Breast epithelium (tissue), 4 donors: Measurements from ENCODE around the gene TPPP3. TPM values are rescaled to one million over a fixed set of nuclear protein-coding genes. Genes with fewer than 3 reads are reported as not detected.
"Not testable (repeated sequence)": the region's sequence is repeated elsewhere in the genome, so short reads cannot be mapped to it uniquely, and the experiment has no call there.

Experiments
- DNase-seq, 2 donors: peaks; one replicate each; pipeline ENCODE4 v3.0.0-alpha.2; 2019; ENCODE audit warnings: low spot score in 2 of 2
- H3K27ac ChIP-seq, 2 donors: fragments of 200-600 bp; sonication (generic) in 1 of 2; one replicate each; pipeline ENCODE4 v1.5.1; 2016 to 2019; ENCODE audit warnings: mild to moderate bottlenecking in 1 of 2
- H3K27me3 ChIP-seq, 2 donors: fragments of 200-600 bp; sonication (generic) in 1 of 2; one replicate each; pipeline versions ENCODE4 v1.5.1 to v1.6.0; 2017 to 2019; ENCODE audit warnings: control low read depth in 1 of 2, mild to moderate bottlenecking in 1 of 2
- H3K36me3 ChIP-seq: fragments of 200-600 bp; one replicate; pipeline ENCODE4 v1.5.1; 2019
- H3K4me1 ChIP-seq, 2 donors: fragments of 200-600 bp; sonication (generic); one replicate each; pipeline ENCODE4 v1.5.1; 2016 to 2019; ENCODE audit warnings: control low read depth in 1 of 2
- H3K4me3 ChIP-seq, 3 donors: fragments of 200-600 bp; sonication (generic); 1 replicate in 2 of 3; 2 replicates in 1 of 3; pipeline ENCODE4 v1.5.1; 2016 to 2019; ENCODE audit warnings: mild to moderate bottlenecking in 3 of 3, moderate library complexity in 2 of 3
- H3K9me3 ChIP-seq, 2 donors: fragments of 200-600 bp; sonication (generic) in 1 of 2; one replicate each; pipeline ENCODE4 v1.5.1; 2016 to 2019; ENCODE audit warnings: control low read depth in 1 of 2
- CTCF ChIP-seq, 3 donors: fragments of 450-650 bp; IDR thresholded peaks; one replicate each; pipeline ENCODE4 v1.5.1; 2016 to 2017; ENCODE audit warnings: antibody characterized with exemption in 3 of 3, mild to moderate bottlenecking in 3 of 3, moderate library complexity in 3 of 3
- POLR2A ChIP-seq: fragments of 450-650 bp; IDR thresholded peaks from one replicate; pipeline ENCODE4 v1.6.1; 2016; ENCODE audit warnings: antibody characterized with exemption, mild to moderate bottlenecking, moderate library complexity
- POLR2AphosphoS5 ChIP-seq, 3 donors: sonication (generic); formaldehyde crosslinking; IDR thresholded peaks; one replicate each; pipeline ENCODE4 v1.6.1; 2017; ENCODE audit warnings: antibody characterized with exemption in 3 of 3
- intact Hi-C: fragments of 100-400 bp; cut with DNase I; formaldehyde crosslinking; loops from one replicate; pipeline ENCODE4 v1.15.1; 2023; ENCODE audit warnings: low total_unique reads
- total RNA-seq, 3 donors: library from RNA; depleted of rRNA; stranded (reverse); fragments of >200 nt; gene quantifications; one replicate each; pipeline ENCODE4 v1.1.0, GENCODE V29; 2016

The TPPP3 gene
- total RNA-seq, 3 donors from 2014 or later = 1.3 to 6.9 (median 3.6) TPM

- no peak for TF ChIP-seq CTCF (IDR thresholded peaks at IDR 0.05)
- no peak for TF ChIP-seq POLR2A
- TF ChIP-seq POLR2AphosphoS5 (IDR thresholded peaks at IDR 0.05) = no peak
- H3K36me3 ChIP-seq = no peaks in the 10 kb centered on the region
- H3K4me1 ChIP-seq = peaks cover 0 to 2% of the 10 kb centered on the region in 2 donors
- H3K4me3 ChIP-seq = no peak overlapping the region
- no peak for DNase-seq
- no peaks in the 10 kb centered on the region for H3K9me3 ChIP-seq
- intact Hi-C loops = no loop called here
- H3K27me3 ChIP-seq = no peaks in the 10 kb centered on the region
- no peak overlapping the region for H3K27ac ChIP-seq
These were observed 5.7 kb downstream of the TPPP3 start for GRCh38 chr16:67387479-67388079.

- Histone ChIP-seq H3K4me1 (no peaks in the 10 kb centered on the region), H3K27ac (no peak overlapping the region), H3K4me3 (no peak overlapping the region), H3K27me3 (no peaks in the 10 kb centered on the region), H3K36me3 (no peaks in the 10 kb centered on the region), H3K9me3 (no peaks in the 10 kb centered on the region)
- TF ChIP-seq POLR2A = no peak
- TF ChIP-seq POLR2AphosphoS5 (IDR thresholded peaks at IDR 0.05) = no peak
- no peak for TF ChIP-seq CTCF (IDR thresholded peaks at IDR 0.05)
- intact Hi-C loops = loop anchor here (1.0 kb wide), 1 partner anchor 20 kb away; no protein-coding TSS in a partner anchor
- no peak for DNase-seq
These were observed 6.3 kb downstream of the TPPP3 start for GRCh38 chr16:67386861-67387455.

- Histone ChIP-seq H3K36me3 (no peaks in the 10 kb centered on the region), H3K27me3 (no peaks in the 10 kb centered on the region), H3K4me3 (no peak overlapping the region), H3K9me3 (no peaks in the 10 kb centered on the region), H3K27ac (no peak overlapping the region), H3K4me1 (no peaks in the 10 kb centered on the region)
- TF ChIP-seq CTCF (IDR thresholded peaks at IDR 0.05) = no peak
- TF ChIP-seq POLR2A = no peak
- TF ChIP-seq POLR2AphosphoS5 (IDR thresholded peaks at IDR 0.05) = no peak
- intact Hi-C loops = loop anchor here (1.0 kb wide), 1 partner anchor 25 kb away; no protein-coding TSS in a partner anchor
- DNase-seq = no peak
These were observed 8.4 kb downstream of the TPPP3 start for GRCh38 chr16:67384778-67385510.

GRCh38 chr16:67383284-67383683 is 10.0 kb downstream of the TPPP3 start:
- H3K4me3 ChIP-seq = no peak overlapping the region
- H3K4me1 ChIP-seq = no peaks in the 10 kb centered on the region
- no peak for DNase-seq
- intact Hi-C loops = no loop called here
- no peaks in the 10 kb centered on the region for H3K9me3 ChIP-seq
- TF ChIP-seq CTCF (IDR thresholded peaks at IDR 0.05) (no peak), POLR2AphosphoS5 (IDR thresholded peaks at IDR 0.05) (no peak), POLR2A (no peak)
- H3K27me3 ChIP-seq = no peaks in the 10 kb centered on the region
- no peaks in the 10 kb centered on the region for H3K36me3 ChIP-seq
- H3K27ac ChIP-seq = no peak overlapping the region

- H3K9me3 ChIP-seq = no peaks in the 10 kb centered on the region
- no peaks in the 10 kb centered on the region for H3K36me3 ChIP-seq
- no peak for DNase-seq
- no peaks in the 10 kb centered on the region for H3K4me1 ChIP-seq
- intact Hi-C loops = no loop called here
- TF ChIP-seq CTCF (IDR thresholded peaks at IDR 0.05) = no peak
- no peak for TF ChIP-seq POLR2AphosphoS5 (IDR thresholded peaks at IDR 0.05)
- no peak for TF ChIP-seq POLR2A
- no peak overlapping the region for H3K27ac ChIP-seq
- H3K27me3 ChIP-seq = no peaks in the 10 kb centered on the region
- no peak overlapping the region for H3K4me3 ChIP-seq
These were observed 14.7 kb downstream of the TPPP3 start for GRCh38 chr16:67378642-67379041.

- H3K4me1 ChIP-seq, intact Hi-C loops, H3K36me3 ChIP-seq, H3K27ac ChIP-seq, H3K4me3 ChIP-seq, H3K27me3 ChIP-seq, DNase-seq, H3K9me3 ChIP-seq: not testable (repeated sequence)
These were observed 17.3 kb downstream of the TPPP3 start for GRCh38 chr16:67376012-67376411.
